NOMO-1 treated with DMSO at 0.1 percent for 48 hours (cell line): ENCODE measurements around the gene EFCAB6.

Source experiments
- DNase-seq: peaks from one replicate; lab custom pipeline; 2025; ENCODE audit not compliant: unreplicated experiment; lab: John Stamatoyannopoulos, UW

Gene EFCAB6

DNA sequence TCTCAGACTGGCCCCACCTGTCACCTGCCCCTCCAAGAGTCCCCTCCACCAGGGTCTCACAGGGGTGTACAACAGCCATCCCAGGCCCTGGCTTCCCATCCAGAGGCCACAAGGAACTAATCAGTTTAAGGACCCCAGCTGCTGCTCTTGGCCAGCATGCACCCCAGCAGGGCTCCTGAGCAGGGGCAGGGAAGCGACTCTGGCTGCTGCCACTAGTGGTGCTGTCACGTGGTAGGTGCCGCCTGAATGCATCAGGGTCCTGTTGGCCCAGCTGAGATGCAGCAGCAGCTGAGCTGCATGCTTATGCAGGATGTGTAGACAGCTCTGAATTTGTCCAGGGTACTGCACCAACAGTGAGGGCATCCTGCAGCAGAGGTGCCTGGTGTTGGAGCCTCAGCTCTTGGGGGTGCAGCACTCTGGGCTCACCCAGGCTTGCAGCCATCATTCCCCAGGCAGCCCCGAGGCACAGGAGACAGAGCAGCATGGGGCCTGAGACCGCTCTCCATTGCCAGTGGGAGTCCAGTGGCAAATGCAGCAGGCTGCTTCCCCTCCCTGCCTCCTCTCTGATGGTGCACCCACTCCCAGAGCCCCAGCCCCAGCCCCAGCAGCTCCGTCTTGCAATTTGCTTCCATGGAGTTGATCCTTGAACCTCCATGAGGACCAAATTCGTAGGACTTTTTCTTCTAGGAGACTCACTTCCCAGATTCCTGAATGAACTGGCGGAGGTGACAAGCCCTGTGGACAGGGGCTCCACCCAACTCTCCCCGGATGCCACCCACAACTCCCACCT, 301.6 kb downstream of the EFCAB6 start:
- no peak for DNase-seq

DNA sequence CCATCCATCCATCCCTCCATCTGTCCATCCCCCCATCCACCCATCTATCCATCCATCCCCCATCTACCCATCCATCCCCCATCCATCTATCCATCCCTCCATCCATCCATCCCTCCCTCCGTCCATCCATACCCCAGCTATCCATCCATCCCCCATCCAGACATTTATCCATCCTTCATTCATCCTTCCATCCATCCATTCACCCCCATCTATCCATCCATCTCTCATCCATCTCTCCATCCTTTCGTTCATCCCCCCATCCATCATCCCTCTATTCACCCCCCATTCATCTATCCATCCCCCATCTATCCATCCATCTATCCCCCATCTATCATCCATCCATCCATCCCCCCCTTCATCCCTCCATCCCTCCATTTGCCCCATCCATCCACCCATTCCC, 302.8 kb downstream of the EFCAB6 start:
- DNase-seq = no peak

DNA sequence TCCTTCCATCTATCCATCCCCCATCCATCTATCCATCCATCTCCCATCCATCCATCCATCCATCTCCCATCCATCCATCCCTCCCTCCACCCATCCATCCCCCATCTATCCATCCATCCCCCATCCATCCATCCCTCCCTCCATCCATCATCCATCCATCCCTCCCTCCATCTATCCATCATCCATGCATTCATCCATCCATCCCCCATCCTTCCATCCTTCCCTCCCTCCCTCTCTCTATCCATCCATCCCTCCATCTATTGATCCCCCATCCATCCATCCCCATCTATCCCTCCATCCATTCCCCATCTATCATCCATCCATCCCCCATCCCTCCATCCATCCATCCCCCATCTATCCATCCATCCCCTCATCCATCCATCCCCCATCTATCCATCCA, 303.6 kb downstream of the EFCAB6 start:
- no peak for DNase-seq

DNA sequence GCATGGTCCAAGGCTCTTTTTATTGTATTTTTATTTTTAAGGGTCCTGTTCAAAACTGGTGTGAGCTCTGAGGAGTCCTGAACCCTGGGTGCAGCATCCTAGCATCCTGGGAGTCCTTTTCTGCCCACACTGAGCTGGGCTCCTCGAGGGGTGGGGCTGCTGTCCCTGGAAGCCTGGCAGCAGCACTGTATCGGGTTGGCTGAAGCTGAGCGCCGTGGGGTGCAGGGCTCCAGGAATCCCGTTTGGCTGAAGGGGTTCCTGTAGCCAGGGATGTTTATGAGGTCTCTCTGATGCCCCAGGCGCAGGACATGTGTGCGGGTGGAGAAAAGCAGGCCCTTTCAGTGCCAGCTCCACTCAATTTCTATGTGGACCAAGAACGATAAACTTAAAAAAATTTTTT, 304.9 kb downstream of the EFCAB6 start:
- no peak for DNase-seq

DNA sequence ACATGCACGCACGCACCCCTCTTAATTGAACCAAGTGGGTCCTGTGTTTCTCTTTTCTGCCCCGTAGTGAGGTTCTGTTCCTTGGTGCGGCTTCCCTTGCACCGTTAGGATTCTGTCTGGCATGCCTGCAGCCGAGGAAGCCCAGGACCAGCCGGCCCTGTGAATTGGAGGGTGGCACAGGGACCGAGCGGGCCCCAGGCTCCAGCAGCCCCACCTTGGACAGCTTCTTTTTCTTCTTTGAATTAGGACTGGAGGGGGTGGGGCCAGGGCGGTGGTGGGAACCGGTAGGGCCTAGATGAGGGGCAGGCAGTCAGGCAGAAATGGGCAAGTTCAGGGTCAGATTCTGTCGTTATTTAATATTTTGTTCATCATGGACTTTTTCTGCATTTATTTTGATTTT, 305.6 kb downstream of the EFCAB6 start:
- DNase-seq = no peak

DNA sequence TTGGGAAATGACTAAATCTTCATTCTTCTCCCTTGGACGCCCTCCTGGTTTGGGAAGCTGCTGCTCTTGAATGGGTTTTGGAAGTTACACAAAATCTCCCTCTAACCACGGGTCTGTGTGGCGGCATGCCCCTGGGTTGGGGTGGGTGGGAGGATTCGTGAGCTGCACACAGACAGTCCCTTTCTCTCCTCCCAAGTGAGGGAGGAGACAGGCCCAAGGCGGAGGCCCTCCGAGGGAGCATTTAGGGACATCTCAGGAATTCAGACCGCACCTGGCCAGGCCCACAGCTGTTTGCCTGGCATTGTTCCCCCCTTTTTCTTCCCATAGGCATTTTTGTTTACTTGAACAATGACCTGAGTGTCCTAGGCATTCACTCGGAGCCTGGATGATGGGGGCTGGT, 306.2 kb downstream of the EFCAB6 start:
- DNase-seq = no peak

DNA sequence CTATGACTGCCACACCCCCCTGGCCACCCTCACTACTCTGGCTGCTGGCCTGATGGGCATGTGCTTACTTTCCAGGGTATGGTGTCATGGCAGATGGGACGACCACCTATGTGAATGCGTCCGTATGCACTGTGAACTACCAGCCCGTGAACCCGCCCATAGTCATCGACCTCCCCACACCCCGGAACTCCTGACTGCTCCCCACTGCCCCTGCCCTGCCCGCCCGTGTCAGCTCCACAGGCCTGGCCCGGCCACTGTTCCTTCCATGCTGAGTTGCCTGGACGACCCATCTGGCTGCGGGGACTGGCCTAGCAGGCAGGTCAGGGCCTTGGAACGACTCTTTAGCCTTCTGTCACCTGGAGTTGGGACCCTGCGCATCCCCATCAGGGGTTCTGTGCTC, 306.7 kb downstream of the EFCAB6 start:
- DNase-seq = no peak

DNA sequence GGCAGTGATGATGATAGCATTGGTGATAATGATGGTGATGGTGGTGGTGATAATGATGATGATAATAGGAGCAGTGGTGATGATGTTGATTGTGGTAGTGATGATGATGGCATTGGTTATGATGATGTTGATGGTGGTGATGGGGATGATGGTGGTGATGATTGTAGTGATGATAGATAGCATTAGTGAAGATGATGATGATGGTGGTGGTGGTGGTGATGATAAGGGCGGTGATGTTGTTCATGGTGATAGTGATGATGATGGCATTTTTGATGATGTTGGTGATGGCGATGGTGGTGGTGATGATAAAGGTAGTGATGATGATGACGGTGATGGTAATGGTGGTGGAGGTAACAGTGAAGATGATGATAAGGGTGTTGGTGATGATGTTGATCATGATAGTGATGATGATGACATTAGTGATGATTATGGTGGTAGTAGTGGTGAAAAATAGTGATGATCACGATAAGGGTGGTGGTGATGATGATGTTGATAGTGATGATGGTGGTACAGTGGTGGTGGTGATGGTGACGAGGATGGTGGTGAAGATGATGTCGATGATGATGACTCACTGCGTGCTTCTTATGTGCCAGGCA, 307.3 kb downstream of the EFCAB6 start:
- DNase-seq = no peak

DNA sequence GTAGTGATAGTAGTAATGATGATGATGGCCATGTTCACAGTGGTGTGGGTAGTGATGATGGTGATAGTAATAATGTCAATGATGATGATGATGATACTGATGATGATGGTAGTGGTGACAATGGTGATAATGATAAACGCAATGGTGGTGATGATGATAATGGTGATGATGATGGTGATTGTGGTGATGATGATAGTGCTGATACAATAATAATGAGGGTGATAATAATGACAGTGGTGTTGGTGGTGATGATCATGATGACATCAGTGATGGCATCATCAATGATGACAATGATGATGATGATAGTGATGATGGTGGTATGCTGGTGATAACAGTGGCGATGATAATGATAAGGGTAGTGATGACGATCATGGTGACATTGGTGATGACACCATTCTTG, 308.0 kb downstream of the EFCAB6 start:
- no peak for DNase-seq

DNA sequence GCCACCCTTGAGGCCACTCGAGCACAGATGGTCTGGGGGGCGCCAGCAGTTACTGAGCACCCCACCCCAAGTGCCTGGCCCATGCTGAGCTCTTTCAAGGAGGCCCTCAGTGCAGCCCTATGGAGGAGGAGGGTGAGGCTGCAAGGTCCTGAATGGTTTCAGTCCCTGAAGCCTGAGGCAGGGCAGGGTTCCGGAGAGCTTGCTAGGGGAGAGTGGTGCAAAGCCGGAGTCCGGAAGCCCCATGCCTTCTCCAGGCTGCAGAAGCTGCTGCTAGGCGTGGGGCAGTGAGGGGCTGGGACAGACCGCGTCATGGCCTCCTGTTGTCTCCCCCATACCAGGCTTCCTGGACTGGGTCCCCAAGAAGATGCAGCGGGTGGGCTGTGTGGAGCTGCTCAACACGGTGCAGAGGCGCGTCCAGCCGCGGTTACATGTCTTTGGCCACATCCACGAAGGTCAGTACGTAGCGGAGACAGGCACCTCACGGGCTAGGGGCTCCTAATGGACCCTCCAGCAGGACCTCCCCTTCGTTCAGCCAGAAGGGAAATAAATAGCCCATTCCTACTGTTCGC, 309.7 kb downstream of the EFCAB6 start:
- no peak for DNase-seq

DNA sequence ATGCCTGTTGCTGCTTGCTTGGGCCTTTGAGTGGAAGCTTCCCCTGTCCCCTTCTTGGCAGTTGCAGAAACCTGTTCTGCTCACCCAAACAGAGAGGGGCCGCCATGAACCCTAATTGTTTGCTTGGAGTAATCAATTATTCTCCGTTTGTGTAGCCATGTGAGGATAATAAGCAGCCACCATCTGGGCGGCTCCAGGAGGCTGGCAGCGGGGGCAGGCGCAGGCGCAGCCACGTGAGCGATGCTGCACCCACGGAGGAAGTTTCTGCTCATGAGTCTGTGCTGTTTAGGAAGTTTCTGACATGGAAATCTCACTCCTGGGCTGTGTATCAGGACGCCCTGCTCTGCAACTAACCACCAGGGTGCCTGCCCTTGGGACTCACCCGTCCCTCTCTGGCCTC, 310.2 kb downstream of the EFCAB6 start:
- DNase-seq = no peak

DNA sequence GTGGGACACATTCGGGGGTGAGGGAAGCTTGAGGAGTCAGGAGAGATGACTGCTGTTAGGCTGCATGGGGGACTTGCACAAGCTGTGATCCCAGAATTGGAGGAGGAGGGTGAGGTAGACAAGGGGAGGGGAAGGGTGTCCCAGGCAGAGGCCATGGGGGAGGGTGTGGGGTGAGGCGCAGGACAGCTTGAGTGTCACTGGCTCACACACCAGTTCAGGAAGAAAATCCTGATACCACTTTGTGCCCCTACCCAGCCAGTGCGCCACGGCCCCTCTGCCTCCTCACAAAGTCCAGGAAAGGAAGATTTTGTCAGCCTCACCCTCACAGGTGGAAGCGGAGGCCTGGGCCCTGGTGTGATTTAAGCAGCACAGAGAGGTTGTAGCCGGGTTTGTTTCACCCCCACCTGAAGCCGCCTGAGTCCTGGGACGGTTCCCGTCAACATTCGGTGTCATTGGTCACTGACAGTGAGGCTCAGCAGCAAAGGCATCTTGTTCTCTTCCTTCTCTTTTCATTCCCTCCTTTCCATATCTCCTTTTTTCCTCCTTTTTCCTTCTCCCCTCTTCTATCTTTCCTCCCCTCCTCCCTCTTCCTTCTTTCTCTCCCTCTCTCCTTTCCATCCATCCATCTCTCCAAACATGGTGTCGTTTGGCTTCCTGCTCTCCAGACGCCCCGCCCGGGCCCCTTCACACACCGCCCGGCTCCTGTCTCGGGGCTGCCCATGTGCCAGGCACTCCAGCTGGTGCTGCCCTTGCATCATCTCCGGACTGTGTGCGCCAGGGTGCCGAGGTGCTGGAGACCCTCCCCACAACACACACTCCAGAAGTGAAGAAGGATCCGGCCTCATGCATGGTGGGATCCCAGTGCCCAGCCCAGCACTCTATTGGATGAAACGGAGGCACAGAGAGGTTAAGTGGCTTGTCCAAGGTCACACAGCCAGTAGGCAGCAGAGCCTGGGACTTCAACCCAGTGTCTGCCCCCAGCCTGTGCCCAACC, 311.0 kb downstream of the EFCAB6 start:
- DNase-seq = no peak

DNA sequence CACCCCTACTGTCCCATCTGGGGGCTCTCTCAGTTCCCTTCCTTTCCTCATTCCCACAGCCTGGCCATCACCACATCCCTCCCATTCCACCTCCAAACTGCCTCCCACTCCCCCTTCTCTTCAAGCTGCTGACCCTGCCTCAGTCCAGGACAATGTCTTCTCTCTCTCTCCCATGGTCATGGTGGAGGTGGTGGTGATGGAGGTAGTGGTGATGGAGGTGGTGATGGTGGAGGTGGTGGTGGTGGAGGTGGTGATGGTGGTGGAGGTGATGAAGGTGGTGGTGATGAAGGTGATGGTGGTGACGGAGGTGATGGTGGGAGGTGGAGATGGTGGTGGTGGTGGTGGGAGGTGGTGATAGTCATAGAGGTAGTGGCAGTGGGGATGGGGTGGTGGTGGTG, 313.2 kb downstream of the EFCAB6 start:
- no peak for DNase-seq

DNA sequence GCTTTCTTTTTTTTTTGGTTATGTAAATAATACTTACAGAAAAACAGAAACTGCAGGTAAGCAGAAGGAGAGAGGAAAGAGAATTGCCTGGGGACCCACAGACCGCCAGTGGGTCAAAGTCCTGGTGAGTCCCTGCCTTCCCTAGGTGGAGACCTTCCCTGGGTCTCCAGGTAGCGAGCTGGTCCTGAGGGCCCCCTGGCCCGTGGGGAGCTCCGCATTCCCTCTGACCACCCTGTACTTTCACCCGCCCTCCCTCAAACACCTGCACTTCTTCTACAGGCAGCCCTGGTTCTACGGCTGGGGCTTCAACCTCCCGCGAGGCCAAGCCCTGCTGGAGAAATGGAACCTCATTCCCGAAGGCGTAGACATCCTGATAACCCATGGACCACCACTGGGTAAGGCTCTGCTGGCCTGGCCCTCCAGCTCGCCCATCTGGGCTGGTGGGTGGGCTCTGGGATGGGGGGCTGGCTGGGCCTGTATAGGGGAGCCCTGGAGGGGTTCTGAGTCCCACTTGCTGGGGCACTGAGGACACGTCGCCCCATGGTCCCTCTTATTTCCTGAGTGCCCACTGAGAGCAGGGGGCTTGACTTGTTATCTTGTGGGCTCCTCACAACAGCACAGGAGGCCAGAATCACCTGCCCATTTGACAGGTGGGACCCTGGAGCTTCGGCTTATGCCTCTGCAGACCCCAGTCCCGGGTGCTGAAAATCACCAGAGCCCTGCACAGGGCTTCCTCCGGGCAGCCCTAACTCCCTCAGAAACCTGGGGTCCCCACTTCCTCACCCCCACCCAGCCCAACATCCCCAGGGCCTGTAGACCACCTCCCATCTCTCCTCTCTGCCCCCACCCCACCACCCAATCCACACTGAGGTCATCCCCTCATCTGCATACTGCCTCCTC, 313.9 kb downstream of the EFCAB6 start:
- no peak for DNase-seq

DNA sequence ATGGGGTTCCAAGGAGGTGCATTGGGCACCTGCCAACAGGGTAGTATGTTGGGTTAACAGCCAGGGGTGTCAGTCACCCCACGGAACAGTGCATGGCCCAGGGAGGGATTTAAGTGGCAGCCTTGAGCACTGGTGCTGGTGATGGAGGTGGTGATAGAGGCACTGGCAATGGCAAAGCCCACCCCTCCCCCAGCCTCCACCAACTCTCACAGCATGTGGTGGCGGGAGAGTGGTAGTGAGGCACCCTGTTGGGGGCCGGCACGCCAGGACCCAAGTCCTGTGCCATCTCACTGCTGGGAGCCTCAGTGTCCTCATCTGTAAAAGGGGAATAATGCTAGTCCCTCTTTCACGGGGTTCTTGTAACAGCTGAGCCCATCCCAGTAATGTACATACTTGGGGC, 318.8 kb downstream of the EFCAB6 start:
- no peak for DNase-seq

DNA sequence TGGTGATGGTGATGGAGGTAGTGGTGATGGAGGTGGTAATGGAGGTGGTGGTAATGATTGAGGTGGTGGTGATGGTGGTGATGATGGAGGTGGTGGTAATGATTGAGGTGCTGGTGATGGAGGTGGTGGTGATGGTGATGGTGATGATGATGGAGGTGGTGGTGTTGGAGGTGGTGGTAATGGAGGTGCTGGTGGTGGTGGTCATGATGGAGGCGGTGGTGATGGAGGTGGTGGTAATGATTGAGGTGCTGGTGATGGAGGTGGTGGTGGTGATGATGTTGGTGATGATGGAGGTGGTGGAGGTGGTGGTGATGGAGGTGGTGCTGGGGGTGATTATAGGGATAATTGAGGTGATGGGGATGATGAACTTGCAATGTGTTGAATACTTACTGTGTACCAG, 320.4 kb downstream of the EFCAB6 start:
- no peak for DNase-seq

DNA sequence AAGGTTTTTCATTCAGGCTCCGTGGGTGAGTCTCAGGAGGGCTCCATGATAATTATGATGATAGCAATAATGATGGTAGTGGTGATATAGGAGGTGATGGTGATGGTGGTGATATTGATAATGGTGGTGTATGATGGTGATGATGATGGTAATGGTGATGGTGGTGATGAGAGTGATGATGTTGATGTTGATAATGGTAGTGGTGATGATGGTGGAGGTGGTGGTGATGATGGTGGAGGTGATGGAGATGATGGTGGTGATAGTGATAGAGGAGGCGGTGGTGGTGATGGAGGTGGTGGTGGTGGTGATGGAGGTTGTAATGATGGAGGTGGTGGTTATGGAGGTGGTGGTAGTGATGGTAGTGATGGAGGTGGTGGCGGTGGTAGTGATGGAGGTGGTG, 320.9 kb downstream of the EFCAB6 start:
- no peak for DNase-seq

DNA sequence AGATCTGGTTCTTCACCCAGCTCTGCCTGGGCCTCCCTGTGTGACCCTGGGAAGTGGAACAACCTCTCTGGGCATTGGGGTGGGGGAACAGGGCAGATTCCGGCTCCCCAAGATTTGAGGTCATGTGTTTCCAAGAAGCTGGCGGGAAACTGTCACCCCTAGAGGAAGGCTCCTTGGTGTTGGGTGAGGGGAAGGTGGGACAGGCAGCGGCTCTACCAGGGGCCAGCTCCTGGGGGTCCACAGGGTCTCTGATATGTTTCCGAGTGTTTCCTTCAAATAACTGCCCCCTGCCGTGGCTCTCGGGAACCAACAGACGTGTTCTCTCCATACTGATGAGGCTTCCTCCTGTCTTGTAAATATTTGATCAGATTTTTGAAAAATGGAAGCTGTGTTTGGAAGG, 321.8 kb downstream of the EFCAB6 start:
- DNase-seq = no peak

DNA sequence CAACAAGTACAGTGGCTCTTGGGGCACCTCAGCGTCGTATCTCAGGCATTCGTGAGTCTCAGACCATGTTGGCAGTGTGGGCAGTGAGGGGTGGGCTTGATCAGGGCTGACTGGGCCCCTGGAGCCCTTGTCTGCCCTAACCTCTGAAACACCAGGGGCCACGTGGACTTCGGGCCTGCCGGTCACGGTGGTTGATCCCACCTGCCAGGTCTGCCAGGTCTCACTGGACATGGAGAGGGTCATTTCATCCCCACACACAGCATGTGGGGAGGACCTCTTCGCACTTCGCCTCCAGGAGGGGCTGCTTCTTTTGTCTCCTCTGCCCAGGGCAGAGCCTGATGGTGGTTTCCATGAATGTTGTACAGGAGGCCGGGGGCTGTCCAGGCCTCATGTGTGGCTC, 323.2 kb downstream of the EFCAB6 start:
- no peak for DNase-seq

DNA sequence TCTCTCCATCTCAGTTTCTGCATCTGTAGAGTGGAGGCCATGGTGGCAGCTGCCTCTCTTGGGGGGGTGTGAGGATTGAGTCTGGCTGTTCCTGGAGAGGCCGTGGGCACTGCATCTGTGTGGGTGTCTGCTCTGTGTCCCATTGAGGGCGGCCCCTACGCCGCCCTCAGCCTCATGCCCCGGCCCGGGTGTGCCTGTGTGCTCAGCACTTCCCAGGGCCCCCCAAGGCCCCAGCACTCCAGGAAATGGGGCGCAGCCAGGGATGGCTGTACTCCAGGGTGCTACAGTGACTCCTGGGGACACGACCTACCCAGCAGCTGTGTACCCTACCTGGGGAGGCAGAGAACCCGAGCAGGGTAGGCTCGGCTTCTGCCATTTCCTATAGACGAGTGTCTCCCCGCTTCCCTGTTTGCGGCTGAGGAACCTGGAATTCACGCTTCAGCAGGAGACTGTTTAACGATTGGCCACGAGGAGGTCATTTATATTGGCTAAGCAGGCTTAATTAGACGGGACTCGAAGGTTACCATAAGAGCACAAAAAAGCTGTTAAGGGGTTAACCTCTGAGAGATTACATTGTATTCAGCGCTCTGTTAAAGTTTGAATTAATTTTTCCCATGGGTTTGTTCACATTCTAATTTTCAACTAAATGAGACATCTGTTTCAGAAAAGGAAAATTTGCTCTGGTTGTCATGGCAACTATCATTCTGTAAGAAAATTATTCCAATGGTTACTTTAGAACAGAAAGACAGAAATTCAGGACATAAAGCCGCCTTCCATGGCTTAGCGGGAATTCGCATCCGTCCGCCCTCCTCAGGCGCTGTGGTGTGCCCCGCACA, 323.9 kb downstream of the EFCAB6 start:
- DNase-seq = no peak
